Activated gamma-delta T cell treated with anti-CD3 and anti-CD28 coated beads, Interleukin-2, amount 50 U/mL, for 16 hours (primary cell): Measurements from ENCODE around the gene INPP4B.
"Not testable (repeated sequence)": the region's sequence is repeated elsewhere in the genome, so short reads cannot be mapped to it uniquely, and the experiment has no call there.

Experiments
- DNase-seq: peaks from one replicate; pipeline ENCODE4 v3.0.0-alpha.2; 2020; ENCODE audit warnings: low read depth

INPP4B gene

GRCh38 chr4:142824368-142824767 lies 21.7 kb downstream of the INPP4B start:
- no peak for DNase-seq

- DNase-seq, result no peak
Observed at GRCh38 chr4:142823796-142824195, 22.3 kb downstream of the INPP4B start.

DNA sequence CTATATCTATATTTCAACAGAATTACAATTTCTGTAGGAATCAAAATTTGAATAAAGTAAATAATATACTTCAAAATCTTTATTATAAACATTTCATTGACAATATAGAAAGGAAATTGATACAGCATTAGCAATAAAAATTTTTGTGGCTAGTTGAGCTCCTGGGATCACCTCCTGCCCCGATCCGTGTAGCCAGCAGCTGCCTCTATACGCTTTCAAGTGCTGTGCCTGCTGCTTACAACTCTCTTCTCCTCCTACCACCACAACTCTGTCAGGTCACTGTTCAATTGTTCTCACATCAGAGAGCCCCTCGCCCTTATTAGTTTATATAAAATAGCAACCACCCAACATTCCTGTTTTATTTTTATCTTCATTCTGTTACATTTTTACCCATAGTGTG lies 27.6 kb downstream of the INPP4B start:
- DNase-seq, result no peak

GRCh38 chr4:142818031-142818430 lies 28.1 kb downstream of the INPP4B start:
- DNase-seq, result no peak

- no peak for DNase-seq
Observed at GRCh38 chr4:142817442-142817841, 28.7 kb downstream of the INPP4B start.

GRCh38 chr4:142815834-142816233 lies 30.3 kb downstream of the INPP4B start:
- no peak for DNase-seq

GRCh38 chr4:142813388-142813787 lies 32.7 kb downstream of the INPP4B start:
- DNase-seq, result no peak

DNA sequence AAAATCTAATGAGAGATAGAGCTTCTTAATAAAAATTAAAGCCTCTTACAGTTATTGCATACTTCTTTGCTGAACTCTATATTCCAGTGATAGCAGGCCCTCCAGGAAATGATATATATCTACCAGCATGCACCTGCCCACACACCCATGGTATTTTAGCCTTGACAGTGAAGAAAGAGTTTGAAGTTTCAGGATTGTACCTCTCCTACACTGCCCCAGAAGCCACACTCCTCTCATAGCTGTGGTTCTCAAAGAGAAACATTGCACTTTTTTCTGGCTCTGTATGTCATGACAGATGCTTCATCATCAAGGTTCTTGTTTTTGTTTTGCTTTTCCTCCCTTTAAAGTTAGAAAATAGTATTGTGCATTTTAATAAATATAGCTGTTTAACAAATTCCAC lies 34.0 kb downstream of the INPP4B start:
- no peak for DNase-seq

DNA sequence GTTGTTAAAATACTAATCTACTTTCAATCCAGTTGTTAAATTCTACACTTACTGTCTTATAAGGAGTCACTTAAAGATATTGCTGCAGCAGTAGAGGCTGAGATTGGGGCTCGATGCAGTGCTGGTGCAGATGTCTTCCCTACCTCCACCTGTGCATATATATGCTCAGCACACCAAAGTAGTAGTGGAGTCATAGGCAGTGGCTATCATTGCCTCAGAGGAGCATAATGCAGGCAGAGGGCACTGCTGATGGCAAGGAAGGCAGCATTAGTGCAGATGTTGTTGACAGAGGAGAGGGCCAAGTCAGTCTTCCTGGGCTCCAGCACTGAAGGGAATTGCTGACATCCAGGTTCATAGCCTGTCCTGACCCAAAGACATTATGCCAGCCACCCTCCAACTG lies 35.1 kb downstream of the INPP4B start:
- no peak for DNase-seq

GRCh38 chr4:142809559-142809958 lies 36.5 kb downstream of the INPP4B start:
- no peak for DNase-seq

DNA sequence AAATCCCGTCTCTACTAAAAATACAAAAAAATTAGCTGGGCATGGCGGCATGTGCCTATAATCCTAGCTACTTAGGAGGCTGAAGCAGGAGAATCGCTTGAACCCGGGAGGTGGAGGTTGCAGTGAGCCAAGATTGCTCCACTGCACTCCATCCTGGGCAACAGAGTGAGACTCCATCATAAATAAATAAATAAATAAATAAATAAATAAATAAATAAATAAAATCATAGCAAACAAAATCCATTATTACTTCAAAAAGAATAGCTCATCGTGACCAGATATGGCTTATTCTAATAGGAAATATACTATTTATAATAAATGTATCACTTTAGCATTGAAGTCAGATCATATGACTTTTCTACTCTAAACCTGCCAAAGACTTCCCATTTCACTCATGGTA lies 42.2 kb downstream of the INPP4B start:
- not testable (repeated sequence) for DNase-seq

GRCh38 chr4:142801966-142802365 lies 44.1 kb downstream of the INPP4B start:
- no peak for DNase-seq

DNA sequence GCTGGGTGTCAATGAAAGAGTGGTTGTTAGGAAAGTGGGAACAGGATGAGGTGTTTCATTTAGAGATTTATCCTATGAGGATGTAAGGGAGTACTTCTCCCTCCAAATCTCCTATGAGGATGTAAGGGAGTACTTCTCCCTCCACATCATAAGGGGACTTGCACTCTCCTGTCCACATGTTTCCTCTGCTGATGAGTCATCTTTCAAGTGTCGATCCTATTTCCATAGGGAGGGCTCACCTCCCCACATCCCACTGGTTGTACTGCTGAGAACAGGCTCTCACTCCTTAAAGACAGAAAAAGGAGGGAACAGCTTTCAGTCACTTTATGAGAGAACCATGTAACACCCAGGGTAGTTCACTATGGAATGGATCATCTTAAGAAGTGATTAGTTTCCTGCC lies 65.0 kb downstream of the INPP4B start:
- DNase-seq, result no peak

DNA sequence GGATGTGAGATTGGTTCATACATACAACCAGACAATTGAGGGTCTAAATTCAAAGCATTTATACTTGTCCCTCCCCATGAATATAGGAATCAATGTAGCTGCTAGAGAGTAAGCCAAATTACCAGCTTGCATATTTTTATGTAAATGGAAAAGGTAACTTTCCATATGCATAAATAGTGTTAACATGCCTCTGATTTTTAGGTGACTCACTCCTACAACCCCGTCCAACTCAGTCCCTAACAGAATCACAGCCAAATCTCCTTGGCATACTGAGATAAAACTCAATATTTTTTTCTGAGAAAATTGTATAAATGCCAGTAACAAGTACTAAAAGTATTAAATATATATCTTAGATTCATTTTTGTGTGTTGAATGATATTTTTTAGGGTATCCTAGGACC lies 67.2 kb downstream of the INPP4B start:
- no peak for DNase-seq

DNA sequence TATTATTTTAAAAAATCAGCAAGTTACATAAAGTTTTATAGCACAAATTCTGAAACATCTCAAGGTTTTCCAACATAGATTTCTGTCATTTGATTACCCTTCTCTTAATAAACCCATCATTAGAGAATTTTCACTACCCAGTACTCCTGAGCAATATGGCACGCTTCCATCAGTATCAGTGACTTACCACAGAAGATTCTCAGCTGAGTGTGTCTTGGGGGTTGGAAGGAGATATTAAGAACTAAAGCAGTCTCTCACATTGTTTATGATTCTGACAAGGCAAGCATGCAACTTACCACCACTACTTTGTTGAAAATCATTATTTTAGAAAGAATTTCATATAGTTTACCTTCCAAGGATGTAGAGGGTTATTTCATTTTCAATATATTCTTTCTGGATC lies 67.7 kb downstream of the INPP4B start:
- DNase-seq, result no peak

- no peak for DNase-seq
Observed at GRCh38 chr4:142777045-142777743, 68.9 kb downstream of the INPP4B start.

DNA sequence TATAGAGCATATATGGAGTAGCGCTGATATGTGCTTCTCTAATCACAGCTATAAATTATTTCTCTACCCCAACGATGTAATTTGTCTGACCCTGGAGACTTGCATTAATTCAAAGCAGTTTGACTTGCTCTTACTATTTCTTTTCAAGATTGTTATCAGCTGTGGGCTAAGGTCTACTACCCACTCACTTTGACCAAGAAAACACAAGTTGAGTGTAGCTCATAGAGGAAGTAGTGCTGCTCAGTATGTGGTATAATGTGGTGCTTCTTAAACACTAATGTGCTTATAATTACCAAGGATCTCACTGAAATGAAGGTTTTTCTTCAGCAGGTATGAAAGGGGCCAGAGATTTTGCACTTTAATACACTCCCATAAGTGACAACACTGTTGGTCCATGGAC lies 70.1 kb downstream of the INPP4B start:
- no peak for DNase-seq

DNA sequence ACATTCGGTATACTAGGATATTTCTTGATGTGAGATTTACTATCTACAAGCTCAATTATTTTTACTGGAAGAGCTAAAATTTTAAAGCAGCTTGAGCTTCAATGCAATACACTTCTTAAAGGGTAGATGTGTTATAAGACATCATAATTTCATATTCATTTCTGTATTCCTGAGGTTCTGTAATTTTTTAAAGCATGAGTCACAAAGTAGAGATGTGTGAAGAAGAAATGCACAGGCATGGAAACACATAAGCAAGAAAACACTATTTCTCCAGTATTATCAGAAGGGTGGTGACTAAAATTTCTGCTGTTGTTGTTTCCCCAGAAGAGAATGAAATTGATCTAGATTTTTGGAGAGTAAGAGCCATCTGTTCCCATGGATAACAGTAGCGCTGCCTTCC lies 72.6 kb downstream of the INPP4B start:
- no peak for DNase-seq

DNA sequence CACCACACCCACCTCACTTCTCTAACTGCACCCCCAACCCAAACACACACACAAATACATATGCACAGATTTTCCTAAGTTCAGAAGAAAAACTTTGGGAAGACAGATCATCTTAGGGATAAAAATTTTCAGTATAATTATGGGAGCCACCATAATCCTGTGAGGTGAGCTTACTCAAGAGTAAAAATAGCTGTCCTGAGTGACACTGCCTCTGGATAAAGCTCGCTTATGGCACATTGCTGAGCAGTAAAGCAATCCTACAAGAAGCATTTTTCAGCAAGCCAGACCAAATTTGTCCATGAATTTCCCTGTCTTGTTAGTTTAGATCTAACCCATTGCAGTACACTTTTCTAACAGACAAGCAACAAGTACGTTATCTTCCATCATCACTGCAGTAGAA lies 83.8 kb downstream of the INPP4B start:
- DNase-seq, result no peak

DNA sequence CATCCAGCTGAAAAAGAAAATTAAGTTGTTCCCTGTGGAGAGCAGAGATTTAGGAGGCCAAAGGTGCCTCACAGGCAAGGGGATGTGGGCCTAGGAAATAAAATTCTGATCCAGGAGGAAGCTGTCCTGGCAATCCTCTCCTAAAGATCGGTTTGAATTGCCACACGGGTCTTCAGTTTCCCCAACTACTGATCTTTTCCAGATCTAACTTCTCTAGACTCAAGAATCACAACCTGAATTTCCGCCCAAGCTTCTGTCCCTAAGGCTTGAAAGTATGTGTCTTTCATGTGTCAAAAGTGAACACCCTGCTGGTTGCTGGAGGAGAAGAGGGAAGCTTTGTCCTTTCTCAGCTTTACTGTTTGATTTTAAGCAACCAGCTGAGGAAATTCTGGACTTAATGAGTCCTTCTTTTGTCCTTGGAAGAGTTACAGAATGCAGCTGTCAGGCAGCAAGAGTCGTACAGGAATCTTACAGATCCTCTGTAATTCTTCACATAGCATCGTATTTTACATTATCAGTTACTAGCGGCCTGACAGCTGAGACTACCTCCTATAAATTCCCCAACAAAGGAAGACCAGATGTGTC lies 93.8 kb downstream of the INPP4B start:
- no peak for DNase-seq

GRCh38 chr4:142743121-142743825 lies 102.8 kb downstream of the INPP4B start:
- DNase-seq, result no peak

DNA sequence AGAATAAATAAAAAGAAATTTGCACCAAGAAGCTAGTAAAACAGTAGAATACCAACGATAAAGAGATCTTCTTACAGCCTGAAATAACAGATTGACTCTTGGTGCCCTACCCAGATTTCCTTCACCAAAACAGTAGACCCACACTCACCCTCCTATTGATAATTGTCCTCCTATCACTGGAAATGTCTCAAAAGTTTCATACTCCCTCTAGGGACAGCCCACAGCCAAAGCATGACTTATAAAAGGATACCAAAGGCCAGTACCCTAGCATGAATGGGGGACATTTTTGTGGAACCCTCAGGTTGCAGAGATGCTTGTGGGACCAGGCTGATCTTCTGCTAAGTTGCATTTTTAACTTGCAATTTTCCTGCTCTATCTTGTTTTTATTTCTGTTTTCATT lies 104.1 kb downstream of the INPP4B start:
- no peak for DNase-seq

GRCh38 chr4:142728233-142728632 lies 117.9 kb downstream of the INPP4B start:
- DNase-seq, result no peak

DNA sequence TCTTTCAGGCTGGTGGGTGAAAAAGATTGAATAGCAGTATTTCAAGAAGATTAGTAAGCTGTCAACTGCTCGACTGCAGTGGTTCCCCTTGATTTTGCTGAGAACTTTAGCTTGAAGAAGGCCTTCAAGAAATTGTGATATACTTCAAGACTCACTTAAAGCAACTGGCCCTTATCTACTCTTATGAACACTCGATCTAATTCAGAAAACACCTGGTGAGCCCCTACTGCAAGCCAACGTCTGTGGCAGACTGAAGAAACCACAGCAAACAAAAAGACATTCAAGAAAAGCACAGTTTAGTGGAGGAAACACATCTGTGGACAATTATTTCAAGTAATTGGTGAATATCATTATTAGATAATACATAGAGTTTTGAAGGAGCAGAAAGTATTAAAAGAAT lies 119.0 kb downstream of the INPP4B start:
- no peak for DNase-seq
